Ovary (tissue), 9 donors: ENCODE data around the gene MED13. TPM values are rescaled to one million over a fixed set of nuclear protein-coding genes. Genes with fewer than 3 reads are reported as not detected.
"Not testable (repeated sequence)": the region's sequence is repeated elsewhere in the genome, so short reads cannot be mapped to it uniquely, and the experiment has no call there.

Experiments used
- DNase-seq, 5 donors: peaks; one replicate each; pipeline ENCODE4 v3.0.0-alpha.2; 2019 to 2020
- H3K27ac ChIP-seq, 2 donors: fragments of 200-600 bp; one replicate each; pipeline versions ENCODE4 v1.5.1 to v1.8.0; 2019 to 2022
- H3K27me3 ChIP-seq: fragments of 200-600 bp; one replicate; pipeline ENCODE4 v1.8.0; 2022
- H3K36me3 ChIP-seq: fragments of 200-600 bp; sonication (generic); one replicate; pipeline ENCODE4 v1.5.1; 2019
- H3K4me1 ChIP-seq: one replicate; pipeline ENCODE4 v1.8.1; 2013; ENCODE audit warnings: mild to moderate bottlenecking, moderate library complexity; ENCODE audit not compliant: insufficient read depth
- H3K4me3 ChIP-seq: fragments of 200-600 bp; sonication (generic); one replicate; pipeline ENCODE4 v1.5.1; 2017
- H3K9me3 ChIP-seq, 2 donors: fragments of 200-600 bp in 1 of 2; sonication (generic) in 1 of 2; one replicate each; pipeline versions ENCODE4 v1.5.1 to v1.8.1; 2013 to 2019; ENCODE audit warnings: mild to moderate bottlenecking in 1 of 2, moderate library complexity in 1 of 2
- CTCF ChIP-seq, 3 donors: fragments of 450-650 bp in 2 of 3; fragments of 200-600 bp in 1 of 3; IDR thresholded peaks; one replicate each; pipeline versions ENCODE4 v1.5.1 to v1.8.0; 2016 to 2022; ENCODE audit warnings: antibody characterized with exemption in 3 of 3, mild to moderate bottlenecking in 1 of 3
- EP300 ChIP-seq: sonication (generic); formaldehyde crosslinking; IDR thresholded peaks from one replicate; pipeline ENCODE4 v1.6.1; 2017; ENCODE audit warnings: antibody characterized with exemption
- POLR2A ChIP-seq: fragments of 450-650 bp; IDR thresholded peaks from one replicate; pipeline ENCODE4 v1.6.1; 2017; ENCODE audit warnings: antibody characterized with exemption, mild to moderate bottlenecking, moderate library complexity
- WGBS, 3 donors: extraction: QIAGEN DNeasy Blood & Tissue Kit in 1 of 3; methylation state at CpG; one replicate each; pipeline versions ENCODE4 v1.1.5 to v1.1.7; 2013 to 2017; 5-methylcytosine and 5-hydroxymethylcytosine counted together
- intact Hi-C, 4 donors: fragments of 100-400 bp; cut with DNase I; formaldehyde crosslinking; loops; one replicate each; pipeline versions ENCODE4 v1.11.0 to v1.15.1; 2022 to 2023
- polyA plus RNA-seq, 2 donors: library from polyadenylated mRNA; stranded (reverse); fragments of 200-250 nt in 1 of 2; fragments of 350-450 nt in 1 of 2; fragmentation: Illumina TruSeq in 1 of 2; extraction: RNeasy Lipid Tissue Mini Kit (QIAGEN cat#74804) in 1 of 2; gene quantifications; one replicate each; pipeline ENCODE4 v1.2.3, GENCODE V29; 2013 to 2014
- total RNA-seq, 7 donors: library from RNA; depleted of rRNA in 2 of 7; stranded (reverse); fragments of >200 nt in 2 of 7; fragmentation: NEBNext Ultra II Directional in 3 of 7; extraction: Animal tissue kit (Norgen Biotek cat#: 25700) in 3 of 7; gene quantifications; one replicate each; pipeline versions ENCODE4 v1.1.0 to v1.2.4, GENCODE V29; 2016 to 2023
- donor health status: DM: no; HTN: no; CAD: no; lungs with moderate emphysema.
- donor health status: DM: no; HTN: no; CAD: no.
- donor health status: Bipolar disorder and iron deficiency.
- donor health status: DM: yes; HTN: yes; CAD: no.
- donor health status: DM: no; HTN: no; CAD: no.
- donor health status: DM: yes; HTN: yes; CAD: no.

Gene MED13
- total and polyA plus RNA-seq, 9 donors = 10.4 to 85.1 (median 55.8) TPM

- H3K4me3 ChIP-seq = no peak overlapping the region
- H3K27me3 ChIP-seq = no peaks in the 10 kb centered on the region
- intact Hi-C loops = no loop called here
- no peaks in the 10 kb centered on the region for H3K4me1 ChIP-seq
- H3K36me3 ChIP-seq = no peaks in the 10 kb centered on the region
- no peaks in the 10 kb centered on the region for H3K9me3 ChIP-seq
- 91 to 96% (median 93%) methylated on average over 2 of the region's 2 CpGs for WGBS, 3 donors
- TF ChIP-seq EP300 (no peak), POLR2A (no peak), CTCF (IDR thresholded peaks at IDR 0.05) (no peak)
- no peak overlapping the region for H3K27ac ChIP-seq
- no peak for DNase-seq
Observed at GRCh38 chr17:62073993-62074392, 8.9 kb upstream of the MED13 start.

- H3K27ac ChIP-seq, H3K36me3 ChIP-seq, H3K4me1 ChIP-seq, DNase-seq, H3K4me3 ChIP-seq, intact Hi-C loops, H3K27me3 ChIP-seq, H3K9me3 ChIP-seq: not testable (repeated sequence)
- 89 to 93% (median 91%) methylated on average over 21 of the region's 21 CpGs for WGBS, 3 donors
Observed at GRCh38 chr17:62072855-62073254, 7.8 kb upstream of the MED13 start.

GRCh38 chr17:62070900-62071299 is 5.8 kb upstream of the MED13 start:
- no peak overlapping the region for H3K27ac ChIP-seq
- intact Hi-C loops = no loop called here
- no peaks in the 10 kb centered on the region for H3K27me3 ChIP-seq
- H3K36me3 ChIP-seq = no peaks in the 10 kb centered on the region
- TF ChIP-seq CTCF (IDR thresholded peaks at IDR 0.05) (no peak), POLR2A (no peak), EP300 (no peak)
- no peak overlapping the region for H3K4me3 ChIP-seq
- no peaks in the 10 kb centered on the region for H3K4me1 ChIP-seq
- no peaks in the 10 kb centered on the region for H3K9me3 ChIP-seq
- no peak for DNase-seq
- 58 to 65% (median 59%) methylated on average over 2 of the region's 2 CpGs for WGBS, 3 donors

- intact Hi-C loops = loop anchor here in 3 of 4 donors (5.0 to 10.0 kb wide), 3 partner anchors 135 to 655 kb away; no protein-coding TSS in a partner anchor
- Histone ChIP-seq H3K36me3 (no peaks in the 10 kb centered on the region), H3K9me3 (no peaks in the 10 kb centered on the region), H3K27me3 (no peaks in the 10 kb centered on the region), H3K4me3 (no peak overlapping the region), H3K4me1 (peaks cover 1% of the 10 kb centered on the region), H3K27ac (no peak overlapping the region)
- 87 to 92% (median 87%) methylated on average over 7 of the region's 7 CpGs for WGBS, 3 donors
- TF ChIP-seq CTCF (IDR thresholded peaks at IDR 0.05) (no peak), POLR2A (no peak), EP300 (no peak)
- DNase-seq = no peak
Observed at GRCh38 chr17:62067165-62068145, 2.4 kb upstream of the MED13 start.
